ENCODE measurements around the gene ZNF76.
"Not testable (repeated sequence)": the region's sequence is repeated elsewhere in the genome, so short reads cannot be mapped to it uniquely, and the experiment has no call there.

Gene ZNF76

GRCh38 chr6:35297601-35298481 lies 38.3 kb downstream of the ZNF76 start, which contains the start of gene DEF6:
Gene DEF6, plus strand, starts transcription at chr6:35297818. Its CDS starts 39 bp downstream, at chr6:35297857.
- DNase-seq (ENCODE audit: insufficient read length, low spot score) (peak; percentile 90), FAIRE-seq (peak; percentile 94)

- no peak for DNase-seq (ENCODE audit: insufficient read length, low spot score)
- FAIRE-seq = no peak
These were observed 39.1 kb downstream of the ZNF76 start for GRCh38 chr6:35298625-35299140.

GRCh38 chr6:35299674-35300073 lies 40.1 kb downstream of the ZNF76 start:
- DNase-seq (ENCODE audit: insufficient read length, low spot score) (no peak), FAIRE-seq (peak; percentile 11)

- FAIRE-seq (peak; percentile 14), DNase-seq (ENCODE audit: insufficient read length, low spot score) (no peak)
These were observed 41.3 kb downstream of the ZNF76 start for GRCh38 chr6:35300848-35301247.

GRCh38 chr6:35302604-35303241 lies 43.2 kb downstream of the ZNF76 start:
- DNase-seq (ENCODE audit: insufficient read length, low spot score) (peak; percentile 77), FAIRE-seq (peak; percentile 96)

GRCh38 chr6:35304299-35304698 lies 44.8 kb downstream of the ZNF76 start:
- DNase-seq (ENCODE audit: insufficient read length, low spot score) = no peak
- FAIRE-seq = no peak

GRCh38 chr6:35305117-35305516 lies 45.6 kb downstream of the ZNF76 start:
- DNase-seq (ENCODE audit: insufficient read length, low spot score) (no peak), FAIRE-seq (no peak)

- DNase-seq (ENCODE audit: insufficient read length, low spot score); FAIRE-seq: not testable (repeated sequence)
These were observed 47.6 kb downstream of the ZNF76 start for GRCh38 chr6:35307138-35307537.

- not testable (repeated sequence) for DNase-seq (ENCODE audit: insufficient read length, low spot score); FAIRE-seq
These were observed 49.0 kb downstream of the ZNF76 start for GRCh38 chr6:35308543-35308942.

GRCh38 chr6:35309611-35310264 lies 50.2 kb downstream of the ZNF76 start:
- no peak for FAIRE-seq
- no peak for DNase-seq (ENCODE audit: insufficient read length, low spot score)

- no peak for DNase-seq (ENCODE audit: insufficient read length, low spot score)
- FAIRE-seq = peak; percentile 18
These were observed 50.8 kb downstream of the ZNF76 start for GRCh38 chr6:35310265-35310831.

- DNase-seq (ENCODE audit: insufficient read length, low spot score) (peak; percentile 55), FAIRE-seq (peak; percentile 68)
These were observed 52.0 kb downstream of the ZNF76 start for GRCh38 chr6:35311390-35312075.

GRCh38 chr6:35312076-35312800 lies 52.7 kb downstream of the ZNF76 start:
- FAIRE-seq = no peak

GRCh38 chr6:35312807-35313206 lies 53.3 kb downstream of the ZNF76 start:
- FAIRE-seq = no peak
- DNase-seq (ENCODE audit: insufficient read length, low spot score) = no peak

More at GRCh38 chr6:35312076-35312800, 52.7 kb downstream of the ZNF76 start:
- no peak for DNase-seq (ENCODE audit: insufficient read length, low spot score)

GRCh38 chr6:35317483-35318195 lies 58.1 kb downstream of the ZNF76 start:
- DNase-seq (ENCODE audit: insufficient read length, low spot score) (no peak), FAIRE-seq (no peak)

- FAIRE-seq (no peak), DNase-seq (ENCODE audit: insufficient read length, low spot score) (no peak)
These were observed 58.9 kb downstream of the ZNF76 start for GRCh38 chr6:35318196-35319171.

- FAIRE-seq (no peak), DNase-seq (ENCODE audit: insufficient read length, low spot score) (no peak)
These were observed 60.0 kb downstream of the ZNF76 start for GRCh38 chr6:35319346-35320030.
